GM12864 (cell line): Measurements from ENCODE around the gene PUM2.

Source experiments
- DNase-seq: peaks from one replicate; pipeline ENCODE4 v3.0.0-alpha.2; 2011; ENCODE audit warnings: low read depth
- H3K4me3 ChIP-seq: 2 replicates; pipeline ENCODE4 v1.5.1; 2011; ENCODE audit warnings: mild to moderate bottlenecking, low read depth, low read length, control low read depth
- TF ChIP-seq, protein P1 (sequence below): IDR thresholded peaks from 2 replicates; pipeline ENCODE4 v1.5.1; 2011; ENCODE audit warnings: low read depth, mild to moderate bottlenecking, moderate library complexity, low read length, control low read depth, inconsistent platforms; ENCODE audit errors: missing control alignments

Gene PUM2

DNA sequence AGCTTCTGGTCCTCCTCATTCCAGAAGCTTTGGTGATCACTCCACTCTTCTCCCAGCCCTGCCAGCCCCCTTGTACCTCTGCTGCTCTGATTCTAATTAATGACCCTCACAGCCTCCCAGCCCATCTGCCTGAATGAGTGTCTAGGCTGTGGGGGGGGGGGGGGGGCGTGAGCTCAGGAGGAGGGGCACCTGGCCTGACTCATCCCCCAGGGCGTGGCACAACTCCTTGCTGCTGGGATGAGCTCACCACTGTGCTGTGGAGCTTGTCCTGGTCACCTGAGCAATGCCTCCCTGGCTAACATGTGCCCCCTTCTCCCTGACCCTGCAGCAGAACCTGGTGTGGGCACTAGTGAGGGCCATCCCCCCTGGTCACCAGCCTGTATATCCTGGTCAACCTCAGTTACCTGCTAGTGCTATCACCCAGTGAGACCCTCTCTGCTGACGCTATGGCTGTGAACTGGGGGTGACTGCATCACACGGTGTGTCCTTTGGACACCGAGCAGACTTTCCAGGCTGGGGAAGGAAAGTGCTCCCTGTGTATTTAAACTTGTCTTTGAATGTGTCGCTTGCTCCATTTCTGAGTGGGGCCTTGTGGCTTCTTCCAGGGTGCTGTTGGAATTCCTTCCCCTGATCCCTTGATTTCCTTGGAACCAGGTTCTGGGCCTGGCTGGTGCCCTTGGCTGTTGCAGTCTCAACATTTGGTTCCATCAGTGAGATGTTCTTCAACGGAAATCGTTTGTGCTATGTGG, 41.5 kb upstream of the PUM2 start:
- TF ChIP-seq, protein P1, sequence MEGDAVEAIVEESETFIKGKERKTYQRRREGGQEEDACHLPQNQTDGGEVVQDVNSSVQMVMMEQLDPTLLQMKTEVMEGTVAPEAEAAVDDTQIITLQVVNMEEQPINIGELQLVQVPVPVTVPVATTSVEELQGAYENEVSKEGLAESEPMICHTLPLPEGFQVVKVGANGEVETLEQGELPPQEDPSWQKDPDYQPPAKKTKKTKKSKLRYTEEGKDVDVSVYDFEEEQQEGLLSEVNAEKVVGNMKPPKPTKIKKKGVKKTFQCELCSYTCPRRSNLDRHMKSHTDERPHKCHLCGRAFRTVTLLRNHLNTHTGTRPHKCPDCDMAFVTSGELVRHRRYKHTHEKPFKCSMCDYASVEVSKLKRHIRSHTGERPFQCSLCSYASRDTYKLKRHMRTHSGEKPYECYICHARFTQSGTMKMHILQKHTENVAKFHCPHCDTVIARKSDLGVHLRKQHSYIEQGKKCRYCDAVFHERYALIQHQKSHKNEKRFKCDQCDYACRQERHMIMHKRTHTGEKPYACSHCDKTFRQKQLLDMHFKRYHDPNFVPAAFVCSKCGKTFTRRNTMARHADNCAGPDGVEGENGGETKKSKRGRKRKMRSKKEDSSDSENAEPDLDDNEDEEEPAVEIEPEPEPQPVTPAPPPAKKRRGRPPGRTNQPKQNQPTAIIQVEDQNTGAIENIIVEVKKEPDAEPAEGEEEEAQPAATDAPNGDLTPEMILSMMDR, result no peak
- H3K4me3 ChIP-seq, result no peak overlapping the region
- no peak for DNase-seq

DNA sequence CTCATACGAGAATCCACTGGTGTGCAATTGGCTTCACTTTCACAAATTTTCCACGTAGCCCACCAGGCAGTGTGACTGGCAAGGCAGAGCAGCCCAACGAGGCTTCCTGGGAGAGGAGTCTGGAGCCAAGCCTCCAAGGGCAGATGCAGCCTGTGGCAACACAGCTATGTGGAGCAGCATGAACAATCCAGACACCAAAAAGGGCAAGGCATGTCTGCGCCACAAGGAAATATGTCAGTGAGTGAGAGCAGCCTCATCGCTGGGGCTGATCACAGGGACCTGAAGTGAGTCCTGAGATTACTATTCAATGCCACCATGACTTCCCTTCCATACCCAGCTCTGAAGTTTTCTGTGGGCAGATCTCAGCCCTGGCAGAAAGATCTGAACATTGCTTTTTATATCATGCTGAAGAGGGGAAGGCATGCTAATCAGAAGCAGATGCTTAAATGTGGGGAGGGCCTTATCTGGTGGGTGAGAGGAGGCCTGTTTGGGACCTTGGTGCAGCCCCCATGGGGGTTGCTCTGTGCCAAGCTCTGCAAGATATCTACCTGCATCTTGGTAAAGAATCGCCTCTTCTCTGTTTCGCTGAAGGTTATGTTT, 40.0 kb upstream of the PUM2 start:
- TF ChIP-seq, protein P1, result no peak
- no peak overlapping the region for H3K4me3 ChIP-seq
- DNase-seq, result no peak

DNA sequence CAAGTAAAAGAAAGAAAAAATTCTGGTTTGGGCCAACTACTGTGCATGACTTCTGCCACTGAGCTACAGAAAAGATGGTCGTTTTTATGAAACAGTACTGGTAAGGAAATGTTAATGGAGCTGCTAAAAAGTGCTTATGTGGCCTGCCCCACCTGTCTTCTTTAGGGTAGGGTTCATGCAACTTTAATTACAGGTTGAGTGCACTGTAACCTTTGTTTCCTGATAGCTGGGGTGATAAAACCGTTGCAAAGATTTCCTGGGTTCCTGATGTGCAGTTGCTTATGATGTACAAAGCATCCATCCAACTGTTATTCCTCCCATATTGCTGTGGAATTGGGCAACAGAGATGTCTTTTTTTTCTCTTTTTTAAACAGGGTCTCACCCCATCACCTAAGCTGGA, 34.3 kb upstream of the PUM2 start:
- H3K4me3 ChIP-seq, result no peak overlapping the region
- DNase-seq, result no peak
- TF ChIP-seq, protein P1, result no peak

DNA sequence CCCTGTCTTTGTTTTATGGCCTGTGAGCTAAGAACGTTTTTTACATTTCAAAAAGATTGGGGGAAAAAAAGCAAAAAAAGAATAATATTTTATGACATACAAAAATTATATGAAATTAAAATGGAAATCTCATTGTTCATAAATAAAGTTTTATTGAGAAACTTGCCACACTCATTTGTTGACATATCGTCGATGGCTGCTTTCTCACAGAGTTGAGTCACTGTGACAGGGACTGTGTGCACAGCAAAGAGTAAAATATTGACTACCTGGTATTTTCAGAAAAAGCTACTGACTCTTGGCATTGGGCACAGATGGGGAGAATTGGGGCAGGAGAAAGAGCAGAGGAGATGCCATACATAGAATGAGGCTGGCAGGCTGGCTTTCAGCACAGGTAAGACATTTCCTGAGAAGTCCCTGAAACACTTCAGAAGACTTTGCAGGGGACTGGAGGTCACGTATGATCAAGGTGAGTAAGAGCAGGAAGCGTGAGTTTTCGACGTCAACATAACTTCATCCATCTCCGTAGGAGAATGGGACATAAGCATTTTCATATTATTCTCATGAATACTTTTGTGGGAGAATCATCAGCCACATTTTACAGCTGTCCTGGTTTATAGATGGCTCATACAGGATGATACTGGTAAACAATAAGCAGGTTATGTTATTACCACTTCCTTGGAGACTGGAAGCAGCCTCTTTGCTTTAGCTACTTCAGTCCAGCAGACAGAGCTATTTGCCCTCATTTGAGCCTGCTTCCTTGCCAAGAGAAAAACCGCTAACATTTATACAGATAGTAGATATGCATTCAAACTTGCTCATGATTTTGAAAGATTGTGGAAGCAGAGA, 32.5 kb upstream of the PUM2 start:
- TF ChIP-seq, protein P1, result no peak
- DNase-seq, result no peak

DNA sequence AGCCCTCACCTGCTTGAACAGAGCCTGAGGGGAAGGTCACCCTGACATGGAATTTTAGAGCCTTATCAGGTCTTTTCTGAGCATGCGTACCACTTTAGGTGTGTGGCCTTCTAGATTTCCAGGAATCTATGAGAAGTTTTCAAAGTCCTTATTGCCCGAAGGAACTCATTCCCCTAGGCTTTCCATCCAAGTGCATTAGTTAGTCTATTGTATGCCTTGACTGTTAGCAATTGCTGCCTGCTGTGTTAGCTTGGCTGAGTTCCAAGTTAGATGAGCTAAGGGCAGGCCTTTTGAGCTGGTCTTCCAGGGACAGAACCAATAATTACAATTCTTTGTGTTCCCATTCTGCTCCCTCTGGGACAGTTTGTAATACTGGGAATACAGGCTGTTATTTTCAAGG, 30.8 kb upstream of the PUM2 start:
- TF ChIP-seq, protein P1, result no peak
- no peak overlapping the region for H3K4me3 ChIP-seq
- DNase-seq, result no peak

More for the DNA sequence above, 32.5 kb upstream of the PUM2 start:
- H3K4me3 ChIP-seq, result no peak overlapping the region

DNA sequence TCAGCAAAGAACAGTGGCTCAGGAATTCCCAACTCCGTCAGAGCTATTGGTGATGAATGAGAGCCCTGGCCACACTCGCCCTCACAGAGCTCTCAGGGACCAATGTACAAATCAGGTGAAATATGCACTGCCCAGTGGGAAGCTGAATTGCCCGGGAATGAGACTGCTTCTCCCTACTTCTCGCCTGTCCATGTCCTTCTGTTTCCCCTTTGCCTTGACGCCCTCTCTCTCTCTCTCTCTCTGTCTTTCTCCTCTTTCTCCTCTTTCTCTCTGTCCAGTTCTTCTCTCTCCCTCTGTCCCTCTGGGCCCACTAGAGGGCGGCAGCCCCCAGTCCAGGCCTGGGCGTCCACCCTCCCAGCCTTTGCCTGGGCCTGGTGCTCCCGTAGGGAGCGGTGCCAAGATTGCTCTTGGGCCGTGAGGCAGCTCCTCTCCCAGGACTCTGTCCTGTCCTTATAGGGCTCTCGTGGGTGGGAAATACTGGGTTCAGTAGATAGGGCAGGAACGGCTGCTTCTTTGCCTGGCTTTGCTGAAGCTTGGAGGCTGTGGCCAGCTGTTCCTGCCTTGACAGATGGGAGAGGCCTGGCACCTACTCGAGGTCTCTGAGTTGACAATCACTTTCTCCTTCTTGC, 28.4 kb upstream of the PUM2 start:
- TF ChIP-seq, protein P1, result peak; percentile 46
- DNase-seq, result no peak
- no peak overlapping the region for H3K4me3 ChIP-seq
